Measurements from ENCODE around the gene CCHCR1. TPM values are rescaled to one million over a fixed set of nuclear protein-coding genes. Genes with fewer than 3 reads are reported as not detected.
A peak's percentile ranks its signal among the peaks of the same experiment; 100 is the strongest.

CCHCR1 gene, protein sequence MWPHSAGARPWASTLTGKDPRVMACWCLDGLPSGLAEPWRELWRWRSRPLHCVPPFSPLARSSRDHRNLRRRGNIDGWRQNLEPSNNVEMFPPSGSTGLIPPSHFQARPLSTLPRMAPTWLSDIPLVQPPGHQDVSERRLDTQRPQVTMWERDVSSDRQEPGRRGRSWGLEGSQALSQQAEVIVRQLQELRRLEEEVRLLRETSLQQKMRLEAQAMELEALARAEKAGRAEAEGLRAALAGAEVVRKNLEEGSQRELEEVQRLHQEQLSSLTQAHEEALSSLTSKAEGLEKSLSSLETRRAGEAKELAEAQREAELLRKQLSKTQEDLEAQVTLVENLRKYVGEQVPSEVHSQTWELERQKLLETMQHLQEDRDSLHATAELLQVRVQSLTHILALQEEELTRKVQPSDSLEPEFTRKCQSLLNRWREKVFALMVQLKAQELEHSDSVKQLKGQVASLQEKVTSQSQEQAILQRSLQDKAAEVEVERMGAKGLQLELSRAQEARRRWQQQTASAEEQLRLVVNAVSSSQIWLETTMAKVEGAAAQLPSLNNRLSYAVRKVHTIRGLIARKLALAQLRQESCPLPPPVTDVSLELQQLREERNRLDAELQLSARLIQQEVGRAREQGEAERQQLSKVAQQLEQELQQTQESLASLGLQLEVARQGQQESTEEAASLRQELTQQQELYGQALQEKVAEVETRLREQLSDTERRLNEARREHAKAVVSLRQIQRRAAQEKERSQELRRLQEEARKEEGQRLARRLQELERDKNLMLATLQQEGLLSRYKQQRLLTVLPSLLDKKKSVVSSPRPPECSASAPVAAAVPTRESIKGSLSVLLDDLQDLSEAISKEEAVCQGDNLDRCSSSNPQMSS
- total RNA-seq (2021), result 60.6 and 69.0 TPM in 2 replicates
- Bru-seq, nascent RNA, result percentile 57 among the genes with signal in this experiment
- percentile 66 among the genes with signal in this experiment for BruChase-seq, experiment 1, labeled RNA remaining after a 2-hour chase
- BruChase-seq, experiment 2, labeled RNA remaining after a 6-hour chase, result percentile 69 among the genes with signal in this experiment
- long read RNA-seq, transcript CCHCR1-201 (18 exons, 2,625 nt), result major isoform, 15 of 44 reads
- long read RNA-seq, partial matches to known transcripts, result 10 of 44 reads
- long read RNA-seq, other reads (novel, unspliced or antisense), result 19 of 44 reads

DNA sequence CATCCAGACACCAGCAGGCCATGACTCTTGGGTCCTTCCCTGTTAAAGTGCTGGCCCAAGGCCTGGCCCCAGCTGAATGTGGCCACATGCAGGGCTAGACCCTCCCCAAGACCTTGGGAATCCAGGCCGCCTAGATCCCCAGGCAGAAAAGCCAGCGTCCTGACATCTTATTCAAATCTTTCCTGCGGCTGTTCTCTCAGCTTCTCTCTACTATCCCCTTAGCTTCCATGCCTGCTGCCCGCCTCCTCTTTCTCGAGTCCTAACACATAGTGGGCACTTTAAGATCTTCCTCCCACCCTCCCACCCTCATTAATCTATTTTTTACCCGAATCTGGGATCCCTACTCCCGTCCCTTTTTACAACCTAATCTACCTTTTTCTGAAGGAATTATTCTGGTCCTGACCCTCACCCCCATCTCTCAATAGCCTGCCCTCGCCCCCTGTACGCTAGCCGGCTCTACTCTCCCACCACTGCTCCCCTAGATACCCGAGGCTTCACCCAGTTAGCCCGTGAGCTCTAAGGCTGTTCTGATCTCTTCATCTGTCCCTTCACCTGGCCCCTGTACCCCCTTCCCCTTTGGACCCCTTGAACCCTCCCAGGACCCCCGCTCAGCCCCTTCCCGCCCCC, at the start of gene CCHCR1:
Gene CCHCR1 (minus strand): TSS at position 290 of the 627 bp plus-strand sequence. CDS start 202 bp downstream, at position 88.
- intact Hi-C loops (cut with micrococcal nuclease; ENCODE audit: unreplicated experiment), result loop anchor here (1.0 to 2.0 kb wide), 2 partner anchors 12 to 35 kb away; no protein-coding TSS in a partner anchor
- no peak within 1 kb of the TSS for H3K27ac ChIP-seq
- peak within 1 kb of the TSS; percentile 96 for H2AFZ ChIP-seq
- POLR2A ChIA-PET (ENCODE audit: unreplicated experiment), result no interaction called here
- H3K4me3 ChIP-seq, result peak within 1 kb of the TSS; percentile 89
- H3K79me2 ChIP-seq (ENCODE audit: low read depth), result no peaks in the 10 kb centered on the region
- no peak for DNase-seq
- no peaks in the 10 kb centered on the region; the same call in 1 of the 2 replicates for H4K20me1 ChIP-seq (ENCODE audit: insufficient read depth)
- peaks cover 16% of the 10 kb centered on the region for H3K4me1 ChIP-seq (replicated peaks; ENCODE audit: insufficient read depth)
- CTCF ChIA-PET, result interaction anchor here (0.6 to 1.2 kb wide), 2 partner anchors 17 to 35 kb away, joined by 3 to 4 read pairs; no protein-coding TSS in a partner anchor
- TF ChIP-seq, protein P1, sequence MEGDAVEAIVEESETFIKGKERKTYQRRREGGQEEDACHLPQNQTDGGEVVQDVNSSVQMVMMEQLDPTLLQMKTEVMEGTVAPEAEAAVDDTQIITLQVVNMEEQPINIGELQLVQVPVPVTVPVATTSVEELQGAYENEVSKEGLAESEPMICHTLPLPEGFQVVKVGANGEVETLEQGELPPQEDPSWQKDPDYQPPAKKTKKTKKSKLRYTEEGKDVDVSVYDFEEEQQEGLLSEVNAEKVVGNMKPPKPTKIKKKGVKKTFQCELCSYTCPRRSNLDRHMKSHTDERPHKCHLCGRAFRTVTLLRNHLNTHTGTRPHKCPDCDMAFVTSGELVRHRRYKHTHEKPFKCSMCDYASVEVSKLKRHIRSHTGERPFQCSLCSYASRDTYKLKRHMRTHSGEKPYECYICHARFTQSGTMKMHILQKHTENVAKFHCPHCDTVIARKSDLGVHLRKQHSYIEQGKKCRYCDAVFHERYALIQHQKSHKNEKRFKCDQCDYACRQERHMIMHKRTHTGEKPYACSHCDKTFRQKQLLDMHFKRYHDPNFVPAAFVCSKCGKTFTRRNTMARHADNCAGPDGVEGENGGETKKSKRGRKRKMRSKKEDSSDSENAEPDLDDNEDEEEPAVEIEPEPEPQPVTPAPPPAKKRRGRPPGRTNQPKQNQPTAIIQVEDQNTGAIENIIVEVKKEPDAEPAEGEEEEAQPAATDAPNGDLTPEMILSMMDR (conservative IDR thresholded peaks at IDR 0.05), result no peak
- no peak for TF ChIP-seq EZH2 (IDR thresholded peaks at IDR 0.05; ENCODE audit: low read depth)
- no peaks in the 10 kb centered on the region for H3K9me3 ChIP-seq (ENCODE audit: insufficient read depth, low read depth)
- H3K27me3 ChIP-seq (ENCODE audit: insufficient read depth, low read depth), result no peaks in the 10 kb centered on the region
- no peaks in the 10 kb centered on the region for H3K36me3 ChIP-seq (ENCODE audit: low read depth)
- BruUV-seq (replicated peaks), result no TSS peak
- no peaks in the 10 kb centered on the region for H3K9me2 ChIP-seq (ENCODE audit: insufficient read depth)
- peak within 1 kb of the TSS; percentile 94 for H3K4me2 ChIP-seq
- no peaks in the 10 kb centered on the region for H3F3A ChIP-seq (ENCODE audit: insufficient read depth, low read depth)

DNA sequence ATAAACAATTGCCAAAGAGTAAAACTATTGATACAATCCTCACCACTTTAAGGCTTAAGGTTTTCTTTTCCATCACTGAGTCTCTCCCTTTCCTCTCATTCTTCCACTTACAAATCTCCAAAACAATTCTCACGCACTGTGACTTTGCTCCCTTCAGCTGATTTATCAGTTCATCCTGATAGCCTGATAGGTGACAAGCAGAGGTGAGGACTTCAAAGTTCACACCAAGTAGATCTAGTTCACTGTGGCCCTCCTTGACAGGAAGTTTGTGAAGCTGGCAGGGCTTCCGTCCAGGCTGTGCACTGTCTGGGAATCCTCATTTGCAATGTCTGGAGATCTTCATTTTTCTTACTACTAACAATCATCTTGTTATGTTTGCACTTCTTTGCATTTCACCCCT, 48.0 kb upstream of the CCHCR1 start:
- Histone ChIP-seq H3K27ac (no peak overlapping the region), H3K9me2 (ENCODE audit: insufficient read depth) (no peaks in the 10 kb centered on the region), H3K36me3 (ENCODE audit: low read depth) (no peaks in the 10 kb centered on the region), H3K9me3 (ENCODE audit: insufficient read depth, low read depth) (no peaks in the 10 kb centered on the region), H3F3A (ENCODE audit: insufficient read depth, low read depth) (peaks cover 36% of the 10 kb centered on the region), H3K27me3 (ENCODE audit: insufficient read depth, low read depth) (no peaks in the 10 kb centered on the region), H3K4me3 (no peak overlapping the region), H2AFZ (no peak overlapping the region), H3K4me2 (no peak overlapping the region), H3K79me2 (ENCODE audit: low read depth) (no peaks in the 10 kb centered on the region), H3K4me1 (replicated peaks; ENCODE audit: insufficient read depth) (peaks cover 36% of the 10 kb centered on the region), H4K20me1 (ENCODE audit: insufficient read depth) (no peaks in the 10 kb centered on the region)
- BruUV-seq (replicated peaks), result no TSS peak
- intact Hi-C loops (cut with micrococcal nuclease; ENCODE audit: unreplicated experiment), result no loop called here
- ChIA-PET CTCF (interaction anchor here (0.6 kb wide), 1 partner anchor 161 kb away, joined by 3 read pairs; no protein-coding TSS in a partner anchor), POLR2A (ENCODE audit: unreplicated experiment) (no interaction called here)
- DNase-seq, result no peak
- TF ChIP-seq, protein P1 (conservative IDR thresholded peaks at IDR 0.05), result no peak
- TF ChIP-seq EZH2 (IDR thresholded peaks at IDR 0.05; ENCODE audit: low read depth), result no peak

All from PC-9 (cell line).